ENCODE results near the gene RAB28. TPM values are rescaled to one million over a fixed set of nuclear protein-coding genes. Genes with fewer than 3 reads are reported as not detected.

The RAB28 gene
- total RNA-seq, 2 donors from 2014 or later = 15.6 to 16.8 TPM

GRCh38 chr4:13378973-13379759, 105.0 kb downstream of the RAB28 start:
- H3K36me3 Mint-ChIP-seq (ENCODE audit: insufficient read depth in 2 of 2) = peaks cover 1 to 3% of the 10 kb centered on the region in 2 donors

GRCh38 chr4:13371048-13371447, 113.1 kb downstream of the RAB28 start:
- H3K27me3 Mint-ChIP-seq (ENCODE audit: low read depth) = no peaks in the 10 kb centered on the region
- DNase-seq (no peak), ATAC-seq (replicated peaks in 1 of 2) (no peak)
- no peak overlapping the region for H3K4me3 Mint-ChIP-seq
- H3K9me3 Mint-ChIP-seq = no peaks in the 10 kb centered on the region
- no peak overlapping the region for H3K27ac Mint-ChIP-seq
- peaks cover 1 to 6% of the 10 kb centered on the region in 2 donors for H3K36me3 Mint-ChIP-seq (ENCODE audit: insufficient read depth in 2 of 2)
- no peaks in the 10 kb centered on the region for H3K4me1 Mint-ChIP-seq (ENCODE audit: low read depth)

More at GRCh38 chr4:13378973-13379759, 105.0 kb downstream of the RAB28 start:
- no peaks in the 10 kb centered on the region for H3K9me3 Mint-ChIP-seq
- H3K27ac Mint-ChIP-seq = no peak overlapping the region
- no peak for ATAC-seq (replicated peaks in 1 of 2)
- no peak overlapping the region for H3K4me3 Mint-ChIP-seq
- H3K27me3 Mint-ChIP-seq (ENCODE audit: low read depth) = no peaks in the 10 kb centered on the region
- no peaks in the 10 kb centered on the region for H3K4me1 Mint-ChIP-seq (ENCODE audit: low read depth)
- DNase-seq = no peak

GRCh38 chr4:13368217-13368616, 115.9 kb downstream of the RAB28 start:
- no peak overlapping the region for H3K4me3 Mint-ChIP-seq
- no peaks in the 10 kb centered on the region for H3K9me3 Mint-ChIP-seq
- no peak overlapping the region for H3K27ac Mint-ChIP-seq
- DNase-seq = no peak
- no peaks in the 10 kb centered on the region for H3K4me1 Mint-ChIP-seq (ENCODE audit: low read depth)
- H3K27me3 Mint-ChIP-seq (ENCODE audit: low read depth) = no peaks in the 10 kb centered on the region
- ATAC-seq (replicated peaks in 1 of 2) = no peak
- peaks cover 0 to 11% of the 10 kb centered on the region in 2 donors for H3K36me3 Mint-ChIP-seq (ENCODE audit: insufficient read depth in 2 of 2)

GRCh38 chr4:13367691-13368090, 116.4 kb downstream of the RAB28 start:
- no peaks in the 10 kb centered on the region for H3K4me1 Mint-ChIP-seq (ENCODE audit: low read depth)
- no peak for ATAC-seq (replicated peaks in 1 of 2)
- no peaks in the 10 kb centered on the region for H3K9me3 Mint-ChIP-seq

GRCh38 chr4:13367244-13367643, 116.9 kb downstream of the RAB28 start:
- H3K27me3 Mint-ChIP-seq (ENCODE audit: low read depth) = no peaks in the 10 kb centered on the region
- DNase-seq (no peak), ATAC-seq (replicated peaks in 1 of 2) (no peak)
- no peak overlapping the region for H3K4me3 Mint-ChIP-seq
- no peaks in the 10 kb centered on the region for H3K9me3 Mint-ChIP-seq
- H3K27ac Mint-ChIP-seq = no peak overlapping the region
- peaks cover 0 to 11% of the 10 kb centered on the region in 2 donors for H3K36me3 Mint-ChIP-seq (ENCODE audit: insufficient read depth in 2 of 2)
- no peaks in the 10 kb centered on the region for H3K4me1 Mint-ChIP-seq (ENCODE audit: low read depth)

More at GRCh38 chr4:13367691-13368090, 116.4 kb downstream of the RAB28 start:
- Mint-ChIP-seq H3K4me3 (no peak overlapping the region), H3K27ac (no peak overlapping the region), H3K36me3 (ENCODE audit: insufficient read depth in 2 of 2) (peaks cover 0 to 11% of the 10 kb centered on the region in 2 donors), H3K27me3 (ENCODE audit: low read depth) (no peaks in the 10 kb centered on the region)
- no peak for DNase-seq

GRCh38 chr4:13365195-13365594, 118.9 kb downstream of the RAB28 start:
- Mint-ChIP-seq H3K4me1 (ENCODE audit: low read depth) (no peaks in the 10 kb centered on the region), H3K27ac (no peak overlapping the region), H3K36me3 (ENCODE audit: insufficient read depth in 2 of 2) (peaks cover 0 to 11% of the 10 kb centered on the region in 2 donors), H3K4me3 (no peak overlapping the region), H3K27me3 (ENCODE audit: low read depth) (no peaks in the 10 kb centered on the region), H3K9me3 (no peaks in the 10 kb centered on the region)
- ATAC-seq (replicated peaks in 1 of 2) = no peak
- DNase-seq = no peak

- H3K4me3 Mint-ChIP-seq = no peak overlapping the region
- H3K27ac Mint-ChIP-seq = no peak overlapping the region
- no peak for DNase-seq
- ATAC-seq (replicated peaks in 1 of 2) = no peak
- H3K4me1 Mint-ChIP-seq (ENCODE audit: low read depth) = no peaks in the 10 kb centered on the region
- no peaks in the 10 kb centered on the region for H3K27me3 Mint-ChIP-seq (ENCODE audit: low read depth)
- H3K36me3 Mint-ChIP-seq (ENCODE audit: insufficient read depth in 2 of 2) = peaks cover 2 to 11% of the 10 kb centered on the region in 2 donors
- H3K9me3 Mint-ChIP-seq = no peaks in the 10 kb centered on the region
Measured at GRCh38 chr4:13364653-13365052, 119.5 kb downstream of the RAB28 start.

GRCh38 chr4:13364172-13364571, 120.0 kb downstream of the RAB28 start:
- H3K36me3 Mint-ChIP-seq (ENCODE audit: insufficient read depth in 2 of 2) = peaks cover 2 to 8% of the 10 kb centered on the region in 2 donors
- no peak overlapping the region for H3K27ac Mint-ChIP-seq
- ATAC-seq (replicated peaks in 1 of 2) (no peak), DNase-seq (no peak)
- no peaks in the 10 kb centered on the region for H3K9me3 Mint-ChIP-seq
- H3K4me3 Mint-ChIP-seq = no peak overlapping the region
- no peaks in the 10 kb centered on the region for H3K4me1 Mint-ChIP-seq (ENCODE audit: low read depth)
- H3K27me3 Mint-ChIP-seq (ENCODE audit: low read depth) = no peaks in the 10 kb centered on the region

- H3K36me3 Mint-ChIP-seq (ENCODE audit: insufficient read depth in 2 of 2) = peaks cover 2 to 3% of the 10 kb centered on the region in 2 donors
- H3K27ac Mint-ChIP-seq = no peak overlapping the region
- H3K27me3 Mint-ChIP-seq (ENCODE audit: low read depth) = no peaks in the 10 kb centered on the region
- H3K9me3 Mint-ChIP-seq = peaks cover 0 to 2% of the 10 kb centered on the region in 2 donors
- DNase-seq (no peak), ATAC-seq (replicated peaks in 1 of 2) (no peak)
- no peaks in the 10 kb centered on the region for H3K4me1 Mint-ChIP-seq (ENCODE audit: low read depth)
- no peak overlapping the region for H3K4me3 Mint-ChIP-seq
Measured at GRCh38 chr4:13359809-13360208, 124.3 kb downstream of the RAB28 start.

GRCh38 chr4:13355111-13355880, 128.8 kb downstream of the RAB28 start:
- Mint-ChIP-seq H3K27ac (no peak overlapping the region), H3K9me3 (peaks cover 0 to 2% of the 10 kb centered on the region in 2 donors), H3K27me3 (ENCODE audit: low read depth) (no peaks in the 10 kb centered on the region), H3K36me3 (ENCODE audit: insufficient read depth in 2 of 2) (peaks cover 2 to 3% of the 10 kb centered on the region in 2 donors), H3K4me1 (ENCODE audit: low read depth) (no peaks in the 10 kb centered on the region), H3K4me3 (no peak overlapping the region)
- ATAC-seq (replicated peaks in 1 of 2) (no peak), DNase-seq (no peak)

GRCh38 chr4:13349096-13349495, 135.0 kb downstream of the RAB28 start:
- H3K4me1 Mint-ChIP-seq (ENCODE audit: low read depth) = no peaks in the 10 kb centered on the region

GRCh38 chr4:13348216-13348615, 135.9 kb downstream of the RAB28 start:
- Mint-ChIP-seq H3K4me1 (ENCODE audit: low read depth) (no peaks in the 10 kb centered on the region), H3K36me3 (ENCODE audit: insufficient read depth in 2 of 2) (peaks cover 0 to 4% of the 10 kb centered on the region in 2 donors), H3K4me3 (no peak overlapping the region), H3K27me3 (ENCODE audit: low read depth) (no peaks in the 10 kb centered on the region), H3K9me3 (peaks cover 2 to 8% of the 10 kb centered on the region in 2 donors), H3K27ac (no peak overlapping the region)
- ATAC-seq (replicated peaks in 1 of 2) (no peak), DNase-seq (no peak)

More at GRCh38 chr4:13349096-13349495, 135.0 kb downstream of the RAB28 start:
- no peak overlapping the region for H3K4me3 Mint-ChIP-seq
- no peak for DNase-seq
- H3K27me3 Mint-ChIP-seq (ENCODE audit: low read depth) = no peaks in the 10 kb centered on the region
- peak overlapping the region; percentile 52 for H3K27ac Mint-ChIP-seq
- no peak for ATAC-seq (replicated peaks in 1 of 2)
- H3K9me3 Mint-ChIP-seq = peaks cover 2 to 8% of the 10 kb centered on the region in 2 donors
- H3K36me3 Mint-ChIP-seq (ENCODE audit: insufficient read depth in 2 of 2) = peaks cover 0 to 7% of the 10 kb centered on the region in 2 donors

- no peak overlapping the region for H3K27ac Mint-ChIP-seq
Measured at GRCh38 chr4:13347517-13348125, 136.5 kb downstream of the RAB28 start.

More at GRCh38 chr4:13347517-13348125, 136.5 kb downstream of the RAB28 start:
- Mint-ChIP-seq H3K27me3 (ENCODE audit: low read depth) (no peaks in the 10 kb centered on the region), H3K36me3 (ENCODE audit: insufficient read depth in 2 of 2) (peaks cover 0 to 4% of the 10 kb centered on the region in 2 donors), H3K4me3 (no peak overlapping the region), H3K4me1 (ENCODE audit: low read depth) (no peaks in the 10 kb centered on the region), H3K9me3 (peaks cover 2 to 8% of the 10 kb centered on the region in 2 donors)
- DNase-seq = no peak
- ATAC-seq (replicated peaks in 1 of 2) = no peak

All from activated T-cell treated with anti-CD3 and anti-CD28 coated beads, Interleukin-2, amount 50 U/mL, for 72 hours (primary cell).